Measurements from ENCODE around the gene FDPS.

The FDPS gene

DNA sequence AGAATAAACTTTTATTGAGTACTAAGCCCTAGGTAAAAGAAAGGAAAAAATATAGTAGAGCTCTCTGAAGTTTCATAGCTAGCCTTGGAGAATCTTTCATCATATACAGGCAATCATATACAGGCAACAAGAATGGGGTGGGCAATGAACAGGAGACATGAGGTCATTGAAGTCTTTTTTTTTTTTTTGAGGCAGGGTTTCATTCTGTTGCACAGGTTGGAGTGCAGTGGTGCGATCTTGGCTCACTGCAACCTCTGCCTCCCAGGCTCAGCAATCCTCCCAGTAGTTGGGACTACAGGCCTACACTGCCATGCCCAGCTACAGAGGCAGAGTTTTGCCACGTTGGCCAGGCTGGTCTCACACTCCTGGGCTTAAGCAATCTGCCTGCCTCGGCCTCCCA is 34.2 kb downstream of the FDPS start:
- in situ Hi-C loops (cut with HindIII; ENCODE audit: low sequenced_read_pairs): no loop called here
- DNase-seq (ENCODE audit: low read depth, low spot score): no peak
- H3K4me3 ChIP-seq (ENCODE audit: low read depth, low read length): no peak overlapping the region
- TF ChIP-seq, protein P1, sequence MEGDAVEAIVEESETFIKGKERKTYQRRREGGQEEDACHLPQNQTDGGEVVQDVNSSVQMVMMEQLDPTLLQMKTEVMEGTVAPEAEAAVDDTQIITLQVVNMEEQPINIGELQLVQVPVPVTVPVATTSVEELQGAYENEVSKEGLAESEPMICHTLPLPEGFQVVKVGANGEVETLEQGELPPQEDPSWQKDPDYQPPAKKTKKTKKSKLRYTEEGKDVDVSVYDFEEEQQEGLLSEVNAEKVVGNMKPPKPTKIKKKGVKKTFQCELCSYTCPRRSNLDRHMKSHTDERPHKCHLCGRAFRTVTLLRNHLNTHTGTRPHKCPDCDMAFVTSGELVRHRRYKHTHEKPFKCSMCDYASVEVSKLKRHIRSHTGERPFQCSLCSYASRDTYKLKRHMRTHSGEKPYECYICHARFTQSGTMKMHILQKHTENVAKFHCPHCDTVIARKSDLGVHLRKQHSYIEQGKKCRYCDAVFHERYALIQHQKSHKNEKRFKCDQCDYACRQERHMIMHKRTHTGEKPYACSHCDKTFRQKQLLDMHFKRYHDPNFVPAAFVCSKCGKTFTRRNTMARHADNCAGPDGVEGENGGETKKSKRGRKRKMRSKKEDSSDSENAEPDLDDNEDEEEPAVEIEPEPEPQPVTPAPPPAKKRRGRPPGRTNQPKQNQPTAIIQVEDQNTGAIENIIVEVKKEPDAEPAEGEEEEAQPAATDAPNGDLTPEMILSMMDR (IDR thresholded peaks at IDR 0.05; ENCODE audit: low read depth, low read length): no peak

DNA sequence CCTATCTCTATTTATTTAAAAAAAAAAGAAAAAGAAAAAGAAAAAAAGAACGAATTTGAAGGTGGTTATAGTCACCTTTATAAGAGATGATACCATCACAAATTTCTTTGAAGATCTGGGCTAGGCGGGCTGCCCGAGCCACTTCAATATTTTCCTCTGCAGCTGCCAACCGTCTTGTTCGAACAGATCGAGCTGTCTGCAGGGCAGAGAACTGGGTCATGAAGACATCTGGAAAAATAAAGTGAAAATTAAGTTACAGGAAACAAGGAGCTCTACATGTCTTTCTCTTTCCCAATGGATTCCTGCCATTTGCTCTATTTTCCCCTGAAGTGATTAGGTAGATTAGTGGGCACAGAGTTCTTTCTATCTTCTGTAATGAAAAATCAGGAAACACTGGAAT is 44.0 kb downstream of the FDPS start:
- H3K4me3 ChIP-seq (ENCODE audit: low read depth, low read length): no peak overlapping the region
- in situ Hi-C loops (cut with HindIII; ENCODE audit: low sequenced_read_pairs): no loop called here
- DNase-seq (ENCODE audit: low read depth, low spot score): no peak
- TF ChIP-seq, protein P1 (IDR thresholded peaks at IDR 0.05; ENCODE audit: low read depth, low read length): no peak

DNA sequence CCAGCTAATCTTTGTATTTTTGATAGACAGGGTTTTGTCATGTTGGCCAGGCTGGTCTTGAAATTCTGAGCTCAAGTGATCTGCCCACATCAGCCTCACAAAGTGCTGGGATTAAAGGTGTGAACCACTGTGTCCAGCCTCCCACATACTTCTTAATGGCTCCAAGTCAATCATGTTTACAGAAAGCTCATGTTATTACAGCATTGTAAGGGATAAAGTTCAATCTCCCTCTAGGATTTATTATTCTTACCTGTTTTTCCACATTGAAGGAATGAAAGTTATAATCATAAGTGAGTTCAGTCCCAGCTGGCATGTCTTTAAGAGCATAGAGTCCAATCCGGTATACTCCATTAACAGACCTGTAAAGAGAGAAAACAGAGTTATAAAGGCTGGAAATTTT is 51.4 kb downstream of the FDPS start:
- TF ChIP-seq, protein P1 (IDR thresholded peaks at IDR 0.05; ENCODE audit: low read depth, low read length): no peak
- in situ Hi-C loops (cut with HindIII; ENCODE audit: low sequenced_read_pairs): no loop called here
- no peak for DNase-seq (ENCODE audit: low read depth, low spot score)
- H3K4me3 ChIP-seq (ENCODE audit: low read depth, low read length): no peak overlapping the region

Measured in astrocyte of the spinal cord (primary cell).